Suprapubic skin (tissue), 4 donors: ENCODE measurements around the gene PIGK. TPM values are rescaled to one million over a fixed set of nuclear protein-coding genes. Genes with fewer than 3 reads are reported as not detected.

Experiments
- DNase-seq, 2 donors: peaks; one replicate each; pipeline ENCODE4 v3.0.0-alpha.2; 2019; ENCODE audit warnings: low spot score in 2 of 2
- H3K27ac ChIP-seq: fragments of 200-600 bp; sonication (generic); one replicate; pipeline ENCODE4 v1.5.1; 2019
- H3K27me3 ChIP-seq: fragments of 200-600 bp; sonication (generic); one replicate; pipeline ENCODE4 v1.5.1; 2019
- H3K36me3 ChIP-seq: fragments of 200-600 bp; sonication (generic); one replicate; pipeline ENCODE4 v1.5.1; 2019
- H3K4me1 ChIP-seq: fragments of 200-600 bp; sonication (generic); one replicate; pipeline ENCODE4 v1.5.1; 2019
- H3K4me3 ChIP-seq: fragments of 200-600 bp; sonication (generic); one replicate; pipeline ENCODE4 v1.5.1; 2019; ENCODE audit warnings: mild to moderate bottlenecking
- H3K9me3 ChIP-seq: fragments of 200-600 bp; sonication (generic); one replicate; pipeline ENCODE4 v1.5.1; 2019
- CTCF ChIP-seq, 2 donors: fragments of 200-600 bp in 1 of 2; fragments of 450-650 bp in 1 of 2; sonication (generic) in 1 of 2; IDR thresholded peaks; one replicate each; pipeline ENCODE4 v1.5.1; 2016 to 2019; ENCODE audit warnings: antibody characterized with exemption in 2 of 2, mild to moderate bottlenecking in 1 of 2, moderate library complexity in 1 of 2
- EP300 ChIP-seq: sonication (generic); formaldehyde crosslinking; IDR thresholded peaks from one replicate; pipeline ENCODE4 v1.6.1; 2017; ENCODE audit warnings: antibody characterized with exemption
- POLR2A ChIP-seq, 2 donors: fragments of 450-650 bp; IDR thresholded peaks; one replicate each; pipeline ENCODE4 v1.6.1; 2017; ENCODE audit warnings: antibody characterized with exemption in 2 of 2, mild to moderate bottlenecking in 2 of 2, moderate library complexity in 2 of 2
- POLR2AphosphoS5 ChIP-seq, 3 donors: sonication (generic); formaldehyde crosslinking; IDR thresholded peaks; one replicate each; pipeline ENCODE4 v1.6.1; 2017; ENCODE audit warnings: antibody characterized with exemption in 3 of 3
- WGBS: methylation state at CpG from one replicate; pipeline ENCODE4 v1.1.5; 2018; 5-methylcytosine and 5-hydroxymethylcytosine counted together
- total RNA-seq, 4 donors: library from RNA; depleted of rRNA; stranded (reverse); fragments of >200 nt; gene quantifications; one replicate each; pipeline ENCODE4 v1.1.0, GENCODE V29; 2016

Gene PIGK
- total RNA-seq, 4 donors from 2014 or later: 8.9 to 16.0 (median 11.8) TPM

GRCh38 chr1:77104672-77105071 lies 114.6 kb downstream of the PIGK start:
- Histone ChIP-seq H3K27ac (no peak overlapping the region), H3K9me3 (no peaks in the 10 kb centered on the region), H3K36me3 (no peaks in the 10 kb centered on the region), H3K4me3 (no peak overlapping the region), H3K27me3 (no peaks in the 10 kb centered on the region), H3K4me1 (no peaks in the 10 kb centered on the region)
- no peak for TF ChIP-seq POLR2A (IDR thresholded peaks at IDR 0.05)
- no peak for TF ChIP-seq EP300
- TF ChIP-seq CTCF (IDR thresholded peaks at IDR 0.05): no peak
- no peak for TF ChIP-seq POLR2AphosphoS5 (IDR thresholded peaks at IDR 0.05)
- DNase-seq: no peak
- WGBS: 96% methylated on average over 10 of the region's 10 CpGs

GRCh38 chr1:77103486-77103885 lies 115.7 kb downstream of the PIGK start:
- TF ChIP-seq POLR2AphosphoS5 (IDR thresholded peaks at IDR 0.05) (no peak), CTCF (IDR thresholded peaks at IDR 0.05) (no peak), POLR2A (IDR thresholded peaks at IDR 0.05) (no peak), EP300 (no peak)
- H3K27ac ChIP-seq: no peak overlapping the region
- H3K4me1 ChIP-seq: no peaks in the 10 kb centered on the region
- no peaks in the 10 kb centered on the region for H3K27me3 ChIP-seq
- WGBS: 73% methylated on average over 4 of the region's 4 CpGs
- no peak for DNase-seq
- no peaks in the 10 kb centered on the region for H3K9me3 ChIP-seq
- H3K4me3 ChIP-seq: no peak overlapping the region
- no peaks in the 10 kb centered on the region for H3K36me3 ChIP-seq

- no peak overlapping the region for H3K4me3 ChIP-seq
- H3K4me1 ChIP-seq: no peaks in the 10 kb centered on the region
- no peaks in the 10 kb centered on the region for H3K27me3 ChIP-seq
- no peak for TF ChIP-seq POLR2AphosphoS5 (IDR thresholded peaks at IDR 0.05)
- TF ChIP-seq EP300: no peak
- TF ChIP-seq POLR2A (IDR thresholded peaks at IDR 0.05): no peak
- TF ChIP-seq CTCF (IDR thresholded peaks at IDR 0.05): no peak
- DNase-seq: no peak
- no peaks in the 10 kb centered on the region for H3K36me3 ChIP-seq
- no peak overlapping the region for H3K27ac ChIP-seq
- WGBS: 67% methylated on average over 1 of the region's 1 CpG
- no peaks in the 10 kb centered on the region for H3K9me3 ChIP-seq
Measured at GRCh38 chr1:77100875-77101274, 118.4 kb downstream of the PIGK start.

- no peaks in the 10 kb centered on the region for H3K27me3 ChIP-seq
- H3K36me3 ChIP-seq: no peaks in the 10 kb centered on the region
- TF ChIP-seq EP300 (no peak), POLR2AphosphoS5 (IDR thresholded peaks at IDR 0.05) (no peak)
- no peak overlapping the region for H3K4me3 ChIP-seq
- no peaks in the 10 kb centered on the region for H3K4me1 ChIP-seq
- no peaks in the 10 kb centered on the region for H3K9me3 ChIP-seq
- no peak overlapping the region for H3K27ac ChIP-seq
- WGBS: 88% methylated on average over 9 of the region's 9 CpGs
- no peak for DNase-seq
Measured at GRCh38 chr1:77096496-77097255, 122.6 kb downstream of the PIGK start.

GRCh38 chr1:77095236-77095635 lies 124.0 kb downstream of the PIGK start:
- DNase-seq: no peak
- Histone ChIP-seq H3K4me1 (no peaks in the 10 kb centered on the region), H3K36me3 (no peaks in the 10 kb centered on the region), H3K9me3 (no peaks in the 10 kb centered on the region), H3K27me3 (no peaks in the 10 kb centered on the region), H3K4me3 (no peak overlapping the region), H3K27ac (no peak overlapping the region)
- TF ChIP-seq POLR2A (IDR thresholded peaks at IDR 0.05) (no peak), EP300 (no peak), CTCF (IDR thresholded peaks at IDR 0.05) (no peak), POLR2AphosphoS5 (IDR thresholded peaks at IDR 0.05) (no peak)
- 79% methylated on average over 1 of the region's 1 CpG for WGBS
